Measurements from ENCODE around the gene RABGAP1L.
"Not testable (repeated sequence)": the region's sequence is repeated elsewhere in the genome, so short reads cannot be mapped to it uniquely, and the experiment has no call there.

RABGAP1L gene

DNA sequence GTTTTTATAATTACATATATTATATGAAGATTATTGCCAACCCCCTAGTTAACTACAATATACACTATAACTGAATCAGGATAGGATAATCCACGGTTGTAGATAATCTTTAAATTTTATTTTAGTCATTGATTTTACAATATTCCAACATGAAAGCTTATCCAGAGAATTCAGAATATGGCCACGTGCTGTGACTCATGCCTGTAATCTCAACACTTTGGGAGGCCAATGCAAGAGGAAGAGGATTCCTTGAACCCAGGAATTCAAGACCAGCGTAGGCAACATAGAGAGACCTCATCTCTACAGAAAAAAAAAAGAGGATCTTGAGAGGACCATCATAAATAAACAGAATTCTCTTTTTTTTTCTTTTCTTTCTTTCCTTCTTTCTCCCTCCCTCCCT, 720.9 kb downstream of the RABGAP1L start:
- no peak for DNase-seq (ENCODE audit: low spot score)

DNA sequence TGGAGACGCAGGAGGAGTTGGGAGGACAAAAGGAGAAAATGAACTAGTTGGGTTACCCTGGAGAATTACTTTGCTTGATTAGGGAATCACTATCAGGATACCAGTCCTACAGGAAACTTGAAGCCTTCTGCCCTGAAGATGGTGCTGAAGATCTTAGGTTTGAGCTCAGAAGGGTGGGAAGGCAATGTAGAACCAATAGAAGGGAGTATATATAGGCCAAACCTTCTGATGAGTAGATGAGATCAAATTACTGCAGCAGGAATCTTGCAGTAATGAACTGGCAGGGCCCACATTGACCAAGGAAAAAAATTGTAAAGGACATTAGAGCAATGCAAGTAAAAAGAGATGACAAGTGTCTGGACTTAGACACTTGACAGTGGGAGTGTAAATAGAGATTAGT, 724.1 kb downstream of the RABGAP1L start:
- DNase-seq (ENCODE audit: low spot score) = peak; percentile 38

DNA sequence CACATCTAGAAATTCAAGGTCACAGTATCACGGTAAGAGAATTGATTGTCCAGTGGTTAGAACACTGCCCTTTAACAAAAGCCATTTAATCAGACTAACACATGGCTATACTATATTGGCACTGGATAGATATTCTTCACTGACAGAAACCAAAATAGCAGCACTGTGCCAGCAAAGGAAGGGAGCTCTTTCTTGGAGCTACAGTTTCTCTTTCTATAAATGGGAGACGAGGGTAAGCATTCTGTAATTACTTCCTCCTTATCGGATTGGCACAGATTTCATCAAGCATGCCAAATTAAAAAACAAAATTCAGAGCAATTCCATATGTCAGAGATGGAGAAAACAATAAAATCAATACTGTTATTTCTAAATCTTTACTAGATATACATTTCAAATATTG, 724.7 kb downstream of the RABGAP1L start:
- DNase-seq (ENCODE audit: low spot score) = peak; percentile 34

DNA sequence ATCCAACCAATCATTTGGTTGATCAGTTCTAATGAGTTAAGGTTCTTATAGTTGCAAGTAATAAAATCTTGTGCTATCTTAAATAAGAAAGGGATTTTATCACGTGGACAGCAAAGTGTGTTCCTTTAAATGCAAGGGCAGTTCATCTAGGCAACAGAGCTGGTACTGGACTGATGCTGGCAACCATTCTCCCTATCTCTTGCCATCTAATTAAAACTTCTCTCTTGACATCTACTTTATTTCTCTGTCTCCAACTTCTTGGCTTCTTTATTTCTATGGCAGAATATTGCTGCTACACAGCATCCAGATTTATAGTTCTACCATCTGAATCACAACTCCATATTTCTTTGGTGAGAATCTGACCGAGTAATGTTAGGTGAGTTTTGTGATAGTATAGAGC, 725.2 kb downstream of the RABGAP1L start:
- no peak for DNase-seq (ENCODE audit: low spot score)

DNA sequence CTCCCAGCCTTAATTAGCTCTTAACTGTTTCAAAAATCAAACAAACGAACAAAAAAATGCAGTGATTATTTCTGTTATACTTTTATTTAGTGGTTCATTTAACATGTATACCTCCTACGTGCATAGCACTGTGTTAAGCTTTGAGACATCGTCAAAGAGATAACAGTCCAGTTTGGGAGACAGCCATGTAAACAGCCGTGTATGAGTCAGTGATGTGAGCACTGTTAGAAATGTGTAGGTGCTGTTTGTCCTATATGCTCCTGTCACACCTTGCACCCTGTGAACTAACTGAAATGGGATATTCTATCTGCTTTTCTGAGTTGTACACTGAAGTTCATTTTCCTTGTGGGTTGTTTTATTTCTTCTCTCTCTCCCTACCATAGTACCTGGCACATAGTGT, 730.7 kb downstream of the RABGAP1L start:
- DNase-seq (ENCODE audit: low spot score) = no peak

DNA sequence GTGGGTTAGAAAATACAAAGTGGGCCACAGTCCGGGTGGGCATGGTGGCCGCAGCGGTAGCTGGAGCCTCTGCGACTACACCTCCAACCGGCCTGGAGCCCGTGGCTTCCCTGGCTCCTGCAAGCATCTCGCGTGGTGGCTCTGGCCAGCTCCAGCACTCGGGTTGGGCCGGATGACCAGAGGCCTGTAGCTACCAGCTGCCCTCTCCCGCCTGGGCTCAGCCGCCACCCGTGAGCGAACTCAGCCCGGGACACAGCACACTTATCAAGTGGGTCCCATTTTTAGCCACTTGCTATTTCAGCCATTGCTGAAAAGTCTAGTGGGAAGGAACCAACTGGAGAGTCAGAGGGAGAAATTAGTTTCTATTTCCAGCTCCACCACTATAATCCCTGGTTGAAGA, 732.7 kb downstream of the RABGAP1L start:
- no peak for DNase-seq (ENCODE audit: low spot score)

DNA sequence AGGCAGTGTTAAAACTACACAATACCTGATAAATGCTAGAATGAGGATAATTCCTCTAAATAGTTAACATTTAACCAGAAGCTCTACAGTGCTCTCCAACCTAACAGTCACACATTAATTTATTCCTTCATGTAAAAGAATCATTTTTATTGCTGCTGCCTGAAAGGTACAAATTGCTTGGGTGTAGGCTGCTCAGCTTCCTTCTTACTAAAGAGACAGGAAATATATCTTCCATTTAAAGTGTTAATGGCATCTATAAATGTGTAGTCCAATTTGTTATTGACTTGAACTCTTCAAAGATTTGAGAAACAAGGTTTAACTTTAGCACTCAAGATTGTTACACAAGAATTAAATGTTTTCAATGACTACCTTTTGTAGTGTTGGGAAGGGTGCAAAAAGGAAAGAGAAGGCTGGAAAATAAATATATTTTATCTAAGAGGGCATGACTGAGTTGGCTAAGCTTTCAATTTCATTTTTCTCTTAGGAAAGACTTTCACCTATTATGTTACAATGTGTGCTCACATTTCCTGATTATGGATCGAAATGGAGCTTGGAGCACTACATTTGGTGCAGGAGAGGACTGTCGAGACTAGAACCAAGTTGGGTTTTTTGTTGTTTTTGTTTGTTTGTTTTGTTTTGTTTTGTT, 734.9 kb downstream of the RABGAP1L start:
- no peak for DNase-seq (ENCODE audit: low spot score)

DNA sequence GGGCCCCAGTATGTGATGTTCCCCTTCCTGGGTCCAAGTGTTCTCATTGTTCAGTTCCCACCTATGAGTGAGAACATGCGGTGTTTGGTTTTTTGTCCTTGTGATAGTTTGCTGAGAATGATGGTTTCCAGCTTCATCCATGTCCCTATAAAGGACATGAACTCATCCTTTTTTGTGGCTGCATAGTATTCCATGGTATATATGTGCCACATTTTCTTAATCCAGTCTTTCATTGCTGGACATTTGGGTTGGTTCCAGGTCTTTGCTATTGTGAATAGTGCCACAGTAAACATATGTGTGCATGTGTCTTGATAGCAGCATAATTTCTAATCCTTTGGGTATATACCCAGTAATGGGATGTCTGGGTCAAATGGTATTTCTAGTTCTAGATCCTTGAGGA, 736.3 kb downstream of the RABGAP1L start:
- not testable (repeated sequence) for DNase-seq (ENCODE audit: low spot score)

DNA sequence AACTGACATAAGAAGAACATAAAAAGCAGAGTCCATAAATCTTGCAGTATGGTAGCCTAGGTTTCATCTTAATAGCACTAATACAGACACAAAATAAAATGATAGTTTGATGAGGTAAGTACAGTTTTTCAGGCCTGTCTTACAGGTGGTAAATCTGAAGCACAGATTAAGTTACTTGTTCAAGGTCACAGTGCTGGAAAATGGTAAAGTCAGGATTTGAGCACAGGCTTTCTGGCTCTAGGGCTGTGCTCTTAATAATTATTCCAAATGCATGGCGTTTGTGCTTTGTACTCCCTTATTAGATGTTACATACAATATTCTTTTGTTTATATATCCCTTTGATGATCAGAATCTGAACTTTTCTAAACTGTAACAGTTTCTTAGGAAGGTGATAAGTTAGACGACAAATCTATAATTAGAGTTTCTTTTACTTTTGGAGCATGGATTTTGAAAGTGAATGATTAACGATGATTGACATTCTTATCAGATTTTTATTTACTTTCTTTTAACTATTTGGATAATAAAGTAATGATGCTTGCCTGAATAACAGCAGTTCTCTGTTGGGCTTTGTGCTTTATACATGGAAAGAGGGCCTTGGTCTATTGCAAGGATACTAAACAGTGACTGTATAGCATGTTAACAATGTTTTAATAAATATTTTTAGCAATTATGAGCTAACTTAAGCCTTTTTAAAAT, 738.9 kb downstream of the RABGAP1L start:
- no peak for DNase-seq (ENCODE audit: low spot score)

DNA sequence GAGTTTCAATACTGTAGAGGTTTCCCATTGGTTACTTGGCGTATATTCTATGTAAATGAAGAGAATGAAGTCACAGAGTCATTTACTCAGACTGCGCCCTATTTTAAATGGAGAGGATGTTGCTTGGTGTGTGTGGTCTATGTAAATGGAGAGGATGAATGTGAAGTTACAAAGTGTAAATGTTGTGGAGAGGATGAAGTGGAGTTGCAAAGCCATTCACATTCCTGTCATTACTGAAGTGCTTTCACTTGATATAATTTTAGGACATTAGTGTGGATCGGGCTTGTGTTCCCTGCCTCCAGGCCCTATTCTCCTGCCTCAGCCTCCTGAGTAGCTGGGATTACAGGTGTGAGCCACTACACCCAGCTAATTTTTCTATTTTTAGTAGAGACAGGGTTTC, 741.0 kb downstream of the RABGAP1L start:
- DNase-seq (ENCODE audit: low spot score) = no peak

DNA sequence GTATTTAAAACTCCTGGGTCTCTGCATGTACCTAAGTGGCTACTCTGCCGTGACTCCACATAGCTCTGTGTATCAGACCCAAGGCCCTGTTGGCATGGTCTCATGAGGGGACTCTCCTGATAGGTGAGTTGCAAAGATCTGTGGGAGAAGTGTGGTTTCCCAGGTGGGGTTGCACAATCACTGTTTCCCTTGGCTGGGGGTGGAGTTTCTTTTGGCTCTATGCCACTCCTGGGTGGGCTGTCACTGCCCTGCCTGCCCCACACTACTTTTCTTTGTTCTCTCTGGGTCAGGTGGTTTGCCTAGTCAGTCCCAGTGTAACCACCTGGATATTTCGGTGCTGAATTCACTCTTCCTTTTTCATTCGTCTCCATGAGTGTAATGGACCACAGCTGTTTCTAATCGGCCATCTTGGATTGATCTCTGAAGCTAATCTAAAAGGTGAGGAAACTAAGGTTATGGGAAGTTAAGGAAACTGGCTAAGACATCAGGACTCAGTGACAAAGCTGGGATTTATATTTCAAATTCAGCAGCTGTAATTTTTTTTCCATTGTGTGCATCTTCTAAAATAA, 743.3 kb downstream of the RABGAP1L start:
- DNase-seq (ENCODE audit: low spot score) = no peak

DNA sequence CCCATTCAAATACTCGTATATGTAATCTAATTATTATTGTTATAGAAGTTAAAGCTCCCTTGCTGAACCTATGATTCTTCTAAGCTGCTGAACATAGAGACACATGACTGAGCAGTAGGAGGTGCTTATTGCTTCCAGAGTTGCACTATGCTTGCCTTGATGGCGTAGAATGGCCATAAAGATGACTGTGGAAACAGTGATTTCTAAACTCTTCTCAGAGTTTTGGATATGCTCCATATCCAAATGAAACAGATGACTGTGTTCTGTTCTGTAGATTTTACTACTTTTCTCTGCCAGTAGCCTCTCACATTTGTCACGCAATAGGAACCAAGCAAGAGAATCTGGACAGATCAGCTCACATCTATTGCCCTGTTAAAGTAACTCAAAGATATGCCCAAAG, 752.3 kb downstream of the RABGAP1L start:
- DNase-seq (ENCODE audit: low spot score) = peak; percentile 33

DNA sequence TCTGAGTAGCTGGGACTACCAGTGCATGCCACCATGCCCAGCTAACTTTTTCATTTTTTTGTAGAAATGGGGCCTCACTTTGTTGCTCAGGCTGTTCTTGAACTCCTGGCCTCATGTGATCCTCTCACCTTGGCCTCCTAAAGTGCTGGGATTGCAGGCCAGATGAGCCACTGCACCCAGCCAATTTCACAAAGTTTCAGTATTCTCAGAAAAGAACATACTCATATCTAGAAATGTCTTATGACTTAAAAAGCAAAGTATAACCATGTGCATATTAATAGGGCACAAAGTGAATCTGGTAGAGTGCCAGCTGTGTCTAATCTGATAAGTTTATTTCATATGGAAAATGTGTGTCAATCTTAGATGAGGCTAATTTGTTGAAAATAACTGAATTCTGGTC, 752.9 kb downstream of the RABGAP1L start:
- DNase-seq (ENCODE audit: low spot score) = no peak

DNA sequence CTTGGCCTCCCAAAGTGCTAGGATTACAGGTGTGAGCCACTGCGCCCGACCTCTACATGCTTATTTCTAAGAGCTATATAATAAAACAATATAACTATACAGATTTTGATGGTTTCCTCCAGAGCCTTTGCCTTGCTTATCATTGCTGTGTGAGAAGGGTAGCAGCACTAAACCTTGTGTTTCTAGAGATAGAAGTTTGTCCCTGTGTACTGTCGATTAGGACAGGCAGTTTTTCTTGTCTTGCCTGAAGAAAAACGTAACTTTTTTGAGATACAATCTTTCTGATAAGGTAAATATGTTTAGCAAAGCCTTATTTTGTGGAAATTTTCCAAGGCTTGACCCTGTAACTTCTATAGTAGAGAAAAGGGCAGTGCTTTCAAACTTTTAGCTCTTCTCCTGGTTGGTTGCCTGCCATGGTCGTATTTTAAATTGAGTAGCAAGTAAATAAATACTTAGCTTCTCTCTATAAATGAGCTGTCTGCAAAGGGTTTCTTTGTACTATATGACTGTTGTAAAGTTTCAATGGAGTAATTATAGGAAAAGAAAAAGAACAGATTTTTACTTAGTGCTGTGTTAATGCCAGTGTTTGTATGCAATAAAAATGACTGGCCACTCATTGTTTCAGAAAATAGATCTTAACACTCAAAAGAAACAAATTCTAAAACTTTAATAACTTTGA, 754.0 kb downstream of the RABGAP1L start:
- DNase-seq (ENCODE audit: low spot score) = no peak

DNA sequence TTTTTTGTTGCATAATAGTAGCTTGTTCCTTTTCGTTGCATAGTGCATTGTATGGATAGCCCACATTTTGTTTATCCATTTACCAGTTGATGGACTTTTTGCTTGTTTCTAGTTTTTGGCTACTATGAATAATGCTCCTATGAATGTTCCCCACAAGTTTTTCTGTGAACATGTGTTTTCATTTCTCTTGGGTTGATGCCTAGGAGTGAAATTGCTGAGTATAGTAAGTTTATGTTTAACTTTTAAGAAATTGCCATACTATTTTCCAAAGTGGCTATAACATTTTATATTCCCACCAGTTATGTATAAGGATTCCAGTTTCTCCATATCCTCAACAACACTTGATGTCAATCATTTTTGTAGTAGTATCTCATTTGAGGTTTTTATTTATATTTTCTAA, 755.7 kb downstream of the RABGAP1L start:
- no peak for DNase-seq (ENCODE audit: low spot score)

DNA sequence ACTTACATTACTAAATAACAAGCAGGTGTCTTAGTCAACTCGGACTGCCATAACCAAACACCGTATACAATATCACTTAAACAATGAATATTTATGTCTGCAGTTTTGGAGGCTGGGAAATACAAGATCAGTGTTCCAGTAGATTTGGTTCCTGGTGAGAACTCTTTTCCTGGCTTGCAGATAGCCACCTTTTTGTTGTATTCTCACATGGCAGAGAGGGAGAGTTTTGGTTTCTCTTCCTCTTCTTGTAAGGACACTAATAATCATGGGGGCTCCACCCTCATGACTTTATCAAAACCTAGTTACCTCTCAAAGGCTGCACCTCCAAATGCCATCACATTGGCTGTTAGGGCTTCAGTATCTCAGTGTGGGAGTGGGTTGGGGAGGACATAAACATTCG, 757.5 kb downstream of the RABGAP1L start:
- DNase-seq (ENCODE audit: low spot score) = no peak

DNA sequence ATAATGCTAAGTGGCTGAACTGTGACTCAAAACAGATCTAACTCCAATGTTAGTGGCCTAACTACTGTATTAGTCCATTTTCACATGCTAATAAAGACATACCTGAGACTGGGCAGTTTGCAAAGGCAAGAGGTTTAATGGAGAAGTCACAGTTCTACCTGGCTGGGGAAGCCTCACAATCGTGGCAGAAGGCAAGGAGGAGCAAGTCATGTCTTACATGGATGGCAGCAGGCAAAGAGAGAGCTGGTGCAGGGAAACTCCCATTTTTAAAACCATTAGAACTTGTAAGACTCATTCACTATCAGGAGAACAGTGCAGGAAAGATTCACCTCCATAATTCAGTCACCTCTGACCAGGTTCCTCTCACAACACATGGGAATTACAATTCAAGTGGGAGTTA, 760.8 kb downstream of the RABGAP1L start:
- no peak for DNase-seq (ENCODE audit: low spot score)

DNA sequence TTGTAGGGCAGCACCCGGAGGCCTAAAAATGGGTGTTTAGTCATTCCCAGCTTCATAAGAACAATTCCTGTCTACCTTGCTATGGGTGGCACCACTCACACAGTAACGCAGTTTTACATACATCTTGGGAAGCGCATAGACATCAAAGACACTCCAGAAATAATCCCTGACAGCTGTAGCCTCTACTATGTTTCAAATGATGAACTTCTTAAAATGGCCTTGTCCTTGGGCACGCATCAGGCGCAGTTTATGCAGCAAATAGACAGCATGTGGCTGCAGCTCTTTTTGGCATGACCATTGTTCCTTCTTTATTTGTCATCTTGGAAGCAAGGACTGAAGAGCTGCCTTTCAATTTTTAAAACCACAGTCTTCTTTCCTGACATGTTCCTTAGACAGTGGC, 762.8 kb downstream of the RABGAP1L start:
- no peak for DNase-seq (ENCODE audit: low spot score)

DNA sequence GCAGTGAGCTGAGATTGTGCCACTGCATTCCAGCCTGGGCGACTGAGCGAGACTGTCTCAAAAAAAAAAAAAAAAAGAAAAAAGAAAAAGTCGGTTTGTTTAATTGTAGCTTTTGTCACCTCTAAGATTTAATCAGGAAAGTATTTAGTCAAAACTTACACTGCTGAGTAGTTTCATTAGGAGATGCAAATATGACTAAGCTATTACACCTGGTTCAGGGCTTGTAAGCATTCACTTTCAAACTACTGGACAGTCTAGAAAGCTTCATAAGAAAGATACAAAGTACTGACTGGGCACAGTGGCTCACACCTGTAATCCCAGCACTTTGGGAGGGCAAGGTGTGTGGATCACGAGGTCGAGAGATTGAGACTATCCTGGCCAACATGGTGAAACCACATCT, 764.5 kb downstream of the RABGAP1L start:
- no peak for DNase-seq (ENCODE audit: low spot score)

DNA sequence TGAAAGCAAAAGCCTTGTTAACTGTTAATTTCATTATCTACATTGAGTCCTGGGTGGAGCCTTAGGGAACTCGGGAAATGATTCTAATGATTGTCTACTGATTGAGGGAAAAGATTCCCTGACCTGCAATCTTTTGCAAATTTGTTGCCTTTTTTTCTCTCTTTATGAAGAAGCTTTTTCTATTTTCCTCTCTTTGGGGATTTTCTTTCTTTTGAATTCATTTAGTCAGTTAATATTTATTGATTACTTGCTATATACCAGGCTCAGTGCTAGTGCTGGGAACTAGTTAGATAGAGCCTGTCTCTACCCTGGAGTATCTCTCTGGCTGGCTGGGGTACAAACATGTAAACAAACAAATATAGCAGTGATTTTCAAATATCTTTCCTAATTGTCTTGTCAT, 769.2 kb downstream of the RABGAP1L start:
- no peak for DNase-seq (ENCODE audit: low spot score)

DNA sequence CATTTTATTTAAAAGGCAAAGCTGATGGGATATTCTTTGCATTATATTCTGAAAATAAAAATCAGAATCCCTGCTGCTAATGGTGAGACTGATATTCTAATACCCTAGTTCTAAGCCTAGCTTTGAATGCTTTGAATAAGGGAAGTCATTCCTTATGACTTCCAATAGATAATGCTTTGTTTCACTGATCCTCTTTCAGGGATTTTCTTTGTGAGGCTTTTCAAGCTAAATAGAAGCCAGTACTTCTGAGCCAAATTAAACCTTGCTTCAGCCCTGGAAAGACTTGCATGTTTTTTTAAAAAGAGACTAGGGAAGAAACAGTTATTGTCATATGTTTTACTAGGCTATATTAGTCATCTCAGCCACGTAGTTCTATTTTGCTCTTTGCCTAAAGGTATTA, 771.9 kb downstream of the RABGAP1L start:
- no peak for DNase-seq (ENCODE audit: low spot score)

DNA sequence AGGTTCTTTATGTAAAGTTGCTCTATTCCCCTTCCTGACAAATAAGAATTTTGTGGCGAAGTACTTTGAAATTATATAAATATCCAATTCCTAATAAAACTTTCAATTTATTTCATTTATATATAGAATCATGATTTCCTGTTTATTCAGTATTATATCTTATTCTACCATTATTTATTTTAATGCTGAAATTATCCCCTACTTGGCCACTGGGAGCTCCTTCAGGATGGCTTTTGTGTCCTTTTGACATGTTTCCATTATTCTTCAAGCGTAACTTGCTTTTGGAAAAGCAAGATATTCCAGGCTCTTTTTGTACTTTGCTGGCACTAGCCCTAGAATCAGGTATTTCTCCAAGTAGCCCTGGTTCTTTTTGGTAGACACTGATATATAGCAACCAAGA, 773.3 kb downstream of the RABGAP1L start:
- no peak for DNase-seq (ENCODE audit: low spot score)
